WTC11 (cell line): Measurements from ENCODE around the gene CFAP100. TPM values are rescaled to one million over a fixed set of nuclear protein-coding genes. Genes with fewer than 3 reads are reported as not detected.

Experiments
- ATAC-seq: fragments of 200-7000 bp; cut with Tn5 transposase; 2 replicates; pipeline ENCODE4 v1.10.0; 2021; ENCODE audit warnings: mild to moderate bottlenecking, moderate library complexity
- CTCF ChIA-PET: fragments of 300-600 bp; sonication (Branson Sonifier 250); formaldehyde crosslinking; loops from one replicate; lab custom pipeline; 2021; ENCODE audit warnings: antibody characterized with exemption; lab: Charles Lee
- POLR2A ChIA-PET: fragments of 350-600 bp; sonication (Branson Sonifier 250); formaldehyde crosslinking; loops from one replicate; lab custom pipeline; 2021; ENCODE audit warnings: antibody characterized with exemption; lab: Charles Lee
- DNase-seq: peaks from one replicate; pipeline ENCODE4 v3.0.0; 2021; ENCODE audit warnings: low spot score
- H3K27ac Mint-ChIP-seq: 2 replicates; pipeline ENCODE4 v1.8.0; 2021; ENCODE audit warnings: mixed read lengths
- H3K27me3 Mint-ChIP-seq: 2 replicates; pipeline ENCODE4 v1.8.0; 2021; ENCODE audit warnings: low read depth, mild to moderate bottlenecking, moderate library complexity, mixed read lengths
- H3K36me3 Mint-ChIP-seq: 2 replicates; pipeline ENCODE4 v1.8.0; 2021; ENCODE audit warnings: mixed read lengths
- H3K4me1 Mint-ChIP-seq: 2 replicates; pipeline ENCODE4 v1.8.0; 2022; ENCODE audit warnings: mixed read lengths
- H3K4me3 Mint-ChIP-seq: 2 replicates; pipeline ENCODE4 v1.8.0; 2021; ENCODE audit warnings: mild to moderate bottlenecking, moderate library complexity, mixed read lengths
- H3K9me3 Mint-ChIP-seq: 2 replicates; pipeline ENCODE4 v1.8.0; 2021; ENCODE audit warnings: mixed read lengths
- ATF3 ChIP-seq: sonication (generic); formaldehyde crosslinking; conservative IDR thresholded peaks from 2 replicates; pipeline ENCODE4 v1.8.1; 2022; ENCODE audit warnings: mild to moderate bottlenecking, missing genetic modification reagents
- ESRRA ChIP-seq: sonication (generic); formaldehyde crosslinking; IDR thresholded peaks from 2 replicates; pipeline ENCODE4 v1.8.1; 2022; ENCODE audit warnings: mild to moderate bottlenecking, missing genetic modification reagents, borderline replicate concordance
- ETV6 ChIP-seq: sonication (generic); formaldehyde crosslinking; IDR thresholded peaks from 2 replicates; pipeline ENCODE4 v1.8.1; 2022; ENCODE audit warnings: mild to moderate bottlenecking, missing genetic modification reagents
- FOXP1 ChIP-seq: sonication (generic); formaldehyde crosslinking; IDR thresholded peaks from 2 replicates; pipeline ENCODE4 v1.8.0; 2022; ENCODE audit warnings: missing genetic modification reagents, mild to moderate bottlenecking, moderate library complexity, borderline replicate concordance
- HMGA2 ChIP-seq: fragments of 250-450 bp; sonication (Bioruptor Pico); IDR thresholded peaks from 2 replicates; pipeline ENCODE4 v1.4.0; 2021; ENCODE audit warnings: mild to moderate bottlenecking, moderate library complexity
- MAX ChIP-seq: sonication (generic); formaldehyde crosslinking; IDR thresholded peaks from 2 replicates; pipeline ENCODE4 v1.8.0; 2022; ENCODE audit warnings: mild to moderate bottlenecking, missing genetic modification reagents
- MYBL2 ChIP-seq: sonication (generic); formaldehyde crosslinking; IDR thresholded peaks from 2 replicates; pipeline ENCODE4 v1.8.1; 2023; ENCODE audit warnings: mild to moderate bottlenecking, moderate library complexity, missing genetic modification reagents
- SMAD3 ChIP-seq: sonication (generic); formaldehyde crosslinking; IDR thresholded peaks from 2 replicates; pipeline ENCODE4 v1.8.0; 2022; ENCODE audit warnings: missing genetic modification reagents, mild to moderate bottlenecking, borderline replicate concordance
- TEAD1 ChIP-seq: sonication (generic); formaldehyde crosslinking; IDR thresholded peaks from 2 replicates; pipeline ENCODE4 v1.8.0; 2022; ENCODE audit warnings: mild to moderate bottlenecking, missing genetic modification reagents
- TEAD4 ChIP-seq: sonication (generic); formaldehyde crosslinking; IDR thresholded peaks from 2 replicates; pipeline ENCODE4 v1.8.0; 2022; ENCODE audit warnings: mild to moderate bottlenecking, missing genetic modification reagents
- TP53 ChIP-seq: sonication (generic); formaldehyde crosslinking; IDR thresholded peaks from 2 replicates; pipeline ENCODE4 v1.8.1; 2023; ENCODE audit warnings: mild to moderate bottlenecking, missing genetic modification reagents
- ZNF219 ChIP-seq: sonication (generic); formaldehyde crosslinking; IDR thresholded peaks from 2 replicates; pipeline ENCODE4 v1.8.0; 2023; ENCODE audit warnings: missing genetic modification reagents, mild to moderate bottlenecking, borderline replicate concordance
- ZNF317 ChIP-seq: sonication (generic); formaldehyde crosslinking; IDR thresholded peaks from 2 replicates; pipeline ENCODE4 v1.8.1; 2023; ENCODE audit warnings: low read depth, mild to moderate bottlenecking, moderate library complexity, missing genetic modification reagents, borderline replicate concordance
- ZNF396 ChIP-seq: fragments of 250-450 bp; sonication (Bioruptor Pico); IDR thresholded peaks from 2 replicates; pipeline ENCODE4 v1.8.0; 2021; ENCODE audit warnings: mild to moderate bottlenecking, moderate library complexity, borderline replicate concordance
- total RNA-seq: library from RNA; stranded (reverse); gene quantifications from 3 replicates; pipeline ENCODE4 v1.2.3, GENCODE V29; 2021
- TF ChIP-seq, protein P1 (sequence below): sonication (generic); formaldehyde crosslinking; IDR thresholded peaks from 2 replicates; pipeline ENCODE4 v1.8.0; 2022; ENCODE audit warnings: mild to moderate bottlenecking, missing genetic modification reagents
- TF ChIP-seq, protein P2 (sequence below): fragments of 250-450 bp; sonication (Bioruptor Pico); IDR thresholded peaks from 2 replicates; pipeline ENCODE4 v1.9.0; 2021; ENCODE audit warnings: mild to moderate bottlenecking, borderline replicate concordance
- TF ChIP-seq, protein P3 (sequence below): sonication (generic); formaldehyde crosslinking; IDR thresholded peaks from 2 replicates; pipeline ENCODE4 v1.8.0; 2022; ENCODE audit warnings: missing genetic modification reagents
- TF ChIP-seq, protein P4 (sequence below): sonication (generic); formaldehyde crosslinking; IDR thresholded peaks from 2 replicates; pipeline ENCODE4 v1.8.1; 2022; ENCODE audit warnings: mild to moderate bottlenecking, moderate library complexity, missing genetic modification reagents
- TF ChIP-seq, protein P5 (sequence below): sonication (generic); formaldehyde crosslinking; IDR thresholded peaks from 2 replicates; pipeline ENCODE4 v1.8.0; 2022; ENCODE audit warnings: mild to moderate bottlenecking, missing genetic modification reagents
- TF ChIP-seq, protein P6 (sequence below): sonication (generic); formaldehyde crosslinking; IDR thresholded peaks from 2 replicates; pipeline ENCODE4 v1.8.1; 2023; ENCODE audit warnings: mild to moderate bottlenecking, missing genetic modification reagents, moderate library complexity

CFAP100 gene
- total RNA-seq, 1 experiment from 2014 or later = not detected

DNA sequence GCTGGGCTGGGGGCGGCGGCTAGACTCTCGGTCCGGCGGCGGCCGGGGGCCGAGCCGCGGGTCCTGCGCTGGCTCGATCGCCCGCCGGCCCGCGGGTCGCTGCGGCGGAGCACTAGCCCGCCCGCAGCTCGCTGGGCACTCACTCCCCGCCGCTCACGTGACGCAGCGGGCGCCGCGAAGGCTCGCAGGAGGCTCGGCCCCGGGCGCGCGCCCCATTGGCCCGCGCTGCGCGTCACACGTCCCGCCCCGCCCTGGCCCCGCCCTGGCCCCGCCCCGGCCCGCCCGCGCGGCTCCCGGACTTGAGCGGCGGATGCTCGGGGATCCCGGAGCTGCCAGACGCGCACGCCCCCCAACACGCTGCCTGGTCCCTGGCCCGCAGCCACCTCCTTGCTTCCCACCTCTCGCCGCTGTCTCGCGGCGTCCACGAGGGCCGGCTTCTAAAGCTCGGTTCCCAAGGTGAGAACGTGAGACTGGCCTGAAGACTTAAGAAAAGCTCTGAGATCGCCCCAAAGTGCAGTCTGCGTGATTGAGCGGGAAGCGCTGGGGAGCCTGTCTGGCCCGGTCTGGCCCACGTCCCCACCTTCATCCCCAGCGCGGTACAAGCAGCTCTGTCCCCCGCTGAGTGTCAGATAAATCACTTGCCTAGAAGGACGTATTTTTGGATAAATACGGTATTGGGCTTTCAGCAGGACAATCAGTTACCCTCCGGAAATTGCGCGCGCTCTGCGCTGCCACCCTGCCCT is 37.2 kb upstream of the CFAP100 start, which contains the start of gene KLF15 (continued):
- TF ChIP-seq ESRRA (CRISPR knock-in tag) (no peak), TEAD1 (CRISPR knock-in tag) (no peak), ZNF317 (CRISPR knock-in tag) (no peak), ZNF396 (CRISPR knock-in tag) (no peak), ZNF219 (CRISPR knock-in tag) (no peak), MYBL2 (CRISPR knock-in tag) (no peak), FOXP1 (CRISPR knock-in tag) (no peak)
- TF ChIP-seq, protein P1, sequence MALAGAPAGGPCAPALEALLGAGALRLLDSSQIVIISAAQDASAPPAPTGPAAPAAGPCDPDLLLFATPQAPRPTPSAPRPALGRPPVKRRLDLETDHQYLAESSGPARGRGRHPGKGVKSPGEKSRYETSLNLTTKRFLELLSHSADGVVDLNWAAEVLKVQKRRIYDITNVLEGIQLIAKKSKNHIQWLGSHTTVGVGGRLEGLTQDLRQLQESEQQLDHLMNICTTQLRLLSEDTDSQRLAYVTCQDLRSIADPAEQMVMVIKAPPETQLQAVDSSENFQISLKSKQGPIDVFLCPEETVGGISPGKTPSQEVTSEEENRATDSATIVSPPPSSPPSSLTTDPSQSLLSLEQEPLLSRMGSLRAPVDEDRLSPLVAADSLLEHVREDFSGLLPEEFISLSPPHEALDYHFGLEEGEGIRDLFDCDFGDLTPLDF = no peak
- TF ChIP-seq, protein P2, sequence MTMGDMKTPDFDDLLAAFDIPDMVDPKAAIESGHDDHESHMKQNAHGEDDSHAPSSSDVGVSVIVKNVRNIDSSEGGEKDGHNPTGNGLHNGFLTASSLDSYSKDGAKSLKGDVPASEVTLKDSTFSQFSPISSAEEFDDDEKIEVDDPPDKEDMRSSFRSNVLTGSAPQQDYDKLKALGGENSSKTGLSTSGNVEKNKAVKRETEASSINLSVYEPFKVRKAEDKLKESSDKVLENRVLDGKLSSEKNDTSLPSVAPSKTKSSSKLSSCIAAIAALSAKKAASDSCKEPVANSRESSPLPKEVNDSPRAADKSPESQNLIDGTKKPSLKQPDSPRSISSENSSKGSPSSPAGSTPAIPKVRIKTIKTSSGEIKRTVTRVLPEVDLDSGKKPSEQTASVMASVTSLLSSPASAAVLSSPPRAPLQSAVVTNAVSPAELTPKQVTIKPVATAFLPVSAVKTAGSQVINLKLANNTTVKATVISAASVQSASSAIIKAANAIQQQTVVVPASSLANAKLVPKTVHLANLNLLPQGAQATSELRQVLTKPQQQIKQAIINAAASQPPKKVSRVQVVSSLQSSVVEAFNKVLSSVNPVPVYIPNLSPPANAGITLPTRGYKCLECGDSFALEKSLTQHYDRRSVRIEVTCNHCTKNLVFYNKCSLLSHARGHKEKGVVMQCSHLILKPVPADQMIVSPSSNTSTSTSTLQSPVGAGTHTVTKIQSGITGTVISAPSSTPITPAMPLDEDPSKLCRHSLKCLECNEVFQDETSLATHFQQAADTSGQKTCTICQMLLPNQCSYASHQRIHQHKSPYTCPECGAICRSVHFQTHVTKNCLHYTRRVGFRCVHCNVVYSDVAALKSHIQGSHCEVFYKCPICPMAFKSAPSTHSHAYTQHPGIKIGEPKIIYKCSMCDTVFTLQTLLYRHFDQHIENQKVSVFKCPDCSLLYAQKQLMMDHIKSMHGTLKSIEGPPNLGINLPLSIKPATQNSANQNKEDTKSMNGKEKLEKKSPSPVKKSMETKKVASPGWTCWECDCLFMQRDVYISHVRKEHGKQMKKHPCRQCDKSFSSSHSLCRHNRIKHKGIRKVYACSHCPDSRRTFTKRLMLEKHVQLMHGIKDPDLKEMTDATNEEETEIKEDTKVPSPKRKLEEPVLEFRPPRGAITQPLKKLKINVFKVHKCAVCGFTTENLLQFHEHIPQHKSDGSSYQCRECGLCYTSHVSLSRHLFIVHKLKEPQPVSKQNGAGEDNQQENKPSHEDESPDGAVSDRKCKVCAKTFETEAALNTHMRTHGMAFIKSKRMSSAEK = no peak
- TF ChIP-seq, protein P3, sequence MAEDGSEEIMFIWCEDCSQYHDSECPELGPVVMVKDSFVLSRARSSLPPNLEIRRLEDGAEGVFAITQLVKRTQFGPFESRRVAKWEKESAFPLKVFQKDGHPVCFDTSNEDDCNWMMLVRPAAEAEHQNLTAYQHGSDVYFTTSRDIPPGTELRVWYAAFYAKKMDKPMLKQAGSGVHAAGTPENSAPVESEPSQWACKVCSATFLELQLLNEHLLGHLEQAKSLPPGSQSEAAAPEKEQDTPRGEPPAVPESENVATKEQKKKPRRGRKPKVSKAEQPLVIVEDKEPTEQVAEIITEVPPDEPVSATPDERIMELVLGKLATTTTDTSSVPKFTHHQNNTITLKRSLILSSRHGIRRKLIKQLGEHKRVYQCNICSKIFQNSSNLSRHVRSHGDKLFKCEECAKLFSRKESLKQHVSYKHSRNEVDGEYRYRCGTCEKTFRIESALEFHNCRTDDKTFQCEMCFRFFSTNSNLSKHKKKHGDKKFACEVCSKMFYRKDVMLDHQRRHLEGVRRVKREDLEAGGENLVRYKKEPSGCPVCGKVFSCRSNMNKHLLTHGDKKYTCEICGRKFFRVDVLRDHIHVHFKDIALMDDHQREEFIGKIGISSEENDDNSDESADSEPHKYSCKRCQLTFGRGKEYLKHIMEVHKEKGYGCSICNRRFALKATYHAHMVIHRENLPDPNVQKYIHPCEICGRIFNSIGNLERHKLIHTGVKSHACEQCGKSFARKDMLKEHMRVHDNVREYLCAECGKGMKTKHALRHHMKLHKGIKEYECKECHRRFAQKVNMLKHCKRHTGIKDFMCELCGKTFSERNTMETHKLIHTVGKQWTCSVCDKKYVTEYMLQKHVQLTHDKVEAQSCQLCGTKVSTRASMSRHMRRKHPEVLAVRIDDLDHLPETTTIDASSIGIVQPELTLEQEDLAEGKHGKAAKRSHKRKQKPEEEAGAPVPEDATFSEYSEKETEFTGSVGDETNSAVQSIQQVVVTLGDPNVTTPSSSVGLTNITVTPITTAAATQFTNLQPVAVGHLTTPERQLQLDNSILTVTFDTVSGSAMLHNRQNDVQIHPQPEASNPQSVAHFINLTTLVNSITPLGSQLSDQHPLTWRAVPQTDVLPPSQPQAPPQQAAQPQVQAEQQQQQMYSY (CRISPR knock-in tag) = no peak
- TF ChIP-seq, protein P4, sequence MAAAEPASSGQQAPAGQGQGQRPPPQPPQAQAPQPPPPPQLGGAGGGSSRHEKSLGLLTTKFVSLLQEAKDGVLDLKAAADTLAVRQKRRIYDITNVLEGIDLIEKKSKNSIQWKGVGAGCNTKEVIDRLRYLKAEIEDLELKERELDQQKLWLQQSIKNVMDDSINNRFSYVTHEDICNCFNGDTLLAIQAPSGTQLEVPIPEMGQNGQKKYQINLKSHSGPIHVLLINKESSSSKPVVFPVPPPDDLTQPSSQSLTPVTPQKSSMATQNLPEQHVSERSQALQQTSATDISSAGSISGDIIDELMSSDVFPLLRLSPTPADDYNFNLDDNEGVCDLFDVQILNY = peak; percentile 50; the same call in 1 of the 2 replicates

GRCh38 chr3:126358038-126358815 is 36.5 kb upstream of the CFAP100 start:
- H3K27me3 Mint-ChIP-seq = peaks cover 28% of the 10 kb centered on the region
- POLR2A ChIA-PET = interaction anchor here (1.7 kb wide), 1 partner anchor 91 kb away, joined by 9 read pairs; no protein-coding TSS in a partner anchor
- peaks cover 15% of the 10 kb centered on the region; the same call in 1 of the 2 replicates for H3K36me3 Mint-ChIP-seq
- DNase-seq (peak; percentile 63), ATAC-seq (no peak)
- CTCF ChIA-PET = interaction anchor here (0.5 to 1.5 kb wide), 6 partner anchors 8 to 225 kb away, joined by 3 to 8 read pairs (median 4); no protein-coding TSS in a partner anchor
- H3K4me3 Mint-ChIP-seq = peak overlapping the region; percentile 73
- TF ChIP-seq MAX (CRISPR knock-in tag) (peak; percentile 65; the same call in 1 of the 2 replicates), FOXP1 (CRISPR knock-in tag) (0 out of 2 replicates have a peak, but pooled peaks have one; percentile 60), ATF3 (no peak), SMAD3 (CRISPR knock-in tag) (0 out of 2 replicates have a peak, but pooled peaks have one; percentile 25), TEAD4 (CRISPR knock-in tag) (no peak), TP53 (no peak), ETV6 (CRISPR knock-in tag) (0 out of 2 replicates have a peak, but pooled peaks have one; percentile 24), HMGA2 (no peak)
- TF ChIP-seq, protein P5, sequence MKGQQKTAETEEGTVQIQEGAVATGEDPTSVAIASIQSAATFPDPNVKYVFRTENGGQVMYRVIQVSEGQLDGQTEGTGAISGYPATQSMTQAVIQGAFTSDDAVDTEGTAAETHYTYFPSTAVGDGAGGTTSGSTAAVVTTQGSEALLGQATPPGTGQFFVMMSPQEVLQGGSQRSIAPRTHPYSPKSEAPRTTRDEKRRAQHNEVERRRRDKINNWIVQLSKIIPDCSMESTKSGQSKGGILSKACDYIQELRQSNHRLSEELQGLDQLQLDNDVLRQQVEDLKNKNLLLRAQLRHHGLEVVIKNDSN (CRISPR knock-in tag) = peak; percentile 14; the same call in 1 of the 2 replicates
- TF ChIP-seq, protein P6, sequence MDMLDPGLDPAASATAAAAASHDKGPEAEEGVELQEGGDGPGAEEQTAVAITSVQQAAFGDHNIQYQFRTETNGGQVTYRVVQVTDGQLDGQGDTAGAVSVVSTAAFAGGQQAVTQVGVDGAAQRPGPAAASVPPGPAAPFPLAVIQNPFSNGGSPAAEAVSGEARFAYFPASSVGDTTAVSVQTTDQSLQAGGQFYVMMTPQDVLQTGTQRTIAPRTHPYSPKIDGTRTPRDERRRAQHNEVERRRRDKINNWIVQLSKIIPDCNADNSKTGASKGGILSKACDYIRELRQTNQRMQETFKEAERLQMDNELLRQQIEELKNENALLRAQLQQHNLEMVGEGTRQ = peak; percentile 35; the same call in 1 of the 2 replicates
- TF ChIP-seq, all 79 proteins: peak for 6
- H3K4me1 Mint-ChIP-seq = peaks cover 31% of the 10 kb centered on the region
- H3K27ac Mint-ChIP-seq = no peak overlapping the region
- peaks cover 13% of the 10 kb centered on the region for H3K9me3 Mint-ChIP-seq
